Astrocyte (in vitro differentiated cells and primary cell): ENCODE measurements around the gene KLHL8.

Experiments
- CTCF ChIP-seq: IDR thresholded peaks from 2 replicates; pipeline ENCODE4 v1.5.1; 2011; ENCODE audit warnings: low read depth, mild to moderate bottlenecking, inconsistent platforms, low read length, moderate library complexity; ENCODE audit not compliant: insufficient read depth
- EZH2 ChIP-seq: IDR thresholded peaks from 2 replicates; pipeline ENCODE4 v1.6.1; 2012; ENCODE audit warnings: mild to moderate bottlenecking, low read length, inconsistent platforms; ENCODE audit not compliant: insufficient read depth

- TF ChIP-seq EZH2: no peak
- no peak for TF ChIP-seq CTCF
These were observed 26.3 kb downstream of the KLHL8 start for GRCh38 chr4:87193958-87194675.
